SK-N-SH treated with all-trans-retinoic acid at 6 μM for 48 hours (cell line): ENCODE measurements around the gene MRPL21.

Experiments used
- ATAC-seq: fragments of 200-7000 bp; cut with Tn5 transposase; 3 replicates; pipeline ENCODE4 v1.9.1; 2020; ENCODE audit warnings: mild to moderate bottlenecking, moderate library complexity
- ARNTL ChIP-seq: fragments of 450-650 bp; formaldehyde crosslinking; IDR thresholded peaks from 2 replicates; pipeline ENCODE4 v1.5.0; 2020; ENCODE audit warnings: low read depth, mild to moderate bottlenecking, moderate library complexity, borderline replicate concordance
- BACH2 ChIP-seq: fragments of 250-450 bp; sonication (Bioruptor Pico); IDR thresholded peaks from 2 replicates; pipeline ENCODE4 v1.9.0; 2021; ENCODE audit warnings: mild to moderate bottlenecking, borderline replicate concordance
- CSDC2 ChIP-seq: fragments of 250-450 bp; sonication (Bioruptor Pico); IDR thresholded peaks from 2 replicates; pipeline ENCODE4 v1.5.0; 2020; ENCODE audit warnings: mild to moderate bottlenecking, moderate library complexity
- ESRRG ChIP-seq: fragments of 250-450 bp; sonication (Bioruptor Pico); IDR thresholded peaks from 2 replicates; pipeline ENCODE4 v1.6.1; 2021; ENCODE audit warnings: mild to moderate bottlenecking
- GLIS3 ChIP-seq: fragments of 250-450 bp; sonication (Bioruptor Pico); IDR thresholded peaks from 2 replicates; pipeline ENCODE4 v1.5.0; 2020; ENCODE audit warnings: mild to moderate bottlenecking, moderate library complexity
- RARB ChIP-seq: fragments of 250-450 bp; sonication (Bioruptor Pico); IDR thresholded peaks from 2 replicates; pipeline ENCODE4 v1.8.0; 2021; ENCODE audit warnings: mild to moderate bottlenecking, moderate library complexity
- SNAI2 ChIP-seq: fragments of 250-450 bp; sonication (Bioruptor Pico); IDR thresholded peaks from 2 replicates; pipeline ENCODE4 v1.5.0; 2020; ENCODE audit warnings: mild to moderate bottlenecking, moderate library complexity
- TOX ChIP-seq: fragments of 250-450 bp; sonication (Bioruptor Pico); IDR thresholded peaks from 2 replicates; pipeline ENCODE4 v1.8.0; 2021; ENCODE audit warnings: mild to moderate bottlenecking, moderate library complexity, borderline replicate concordance
- TSHZ2 ChIP-seq: fragments of 250-450 bp; sonication (Bioruptor Pico); IDR thresholded peaks from 2 replicates; pipeline ENCODE4 v1.5.0; 2020; ENCODE audit warnings: mild to moderate bottlenecking, moderate library complexity
- ZC3H10 ChIP-seq: fragments of 250-450 bp; sonication (Bioruptor Pico); IDR thresholded peaks from 2 replicates; pipeline ENCODE4 v1.5.1; 2021; ENCODE audit warnings: mild to moderate bottlenecking, moderate library complexity
- ZFP3 ChIP-seq: fragments of 250-450 bp; sonication (Bioruptor Pico); IDR thresholded peaks from 2 replicates; pipeline ENCODE4 v1.5.0; 2020; ENCODE audit warnings: mild to moderate bottlenecking, moderate library complexity
- ZFP30 ChIP-seq: fragments of 450-650 bp; formaldehyde crosslinking; IDR thresholded peaks from 2 replicates; pipeline ENCODE4 v1.5.0; 2022; ENCODE audit warnings: mild to moderate bottlenecking, moderate library complexity
- ZNF565 ChIP-seq: fragments of 450-650 bp; formaldehyde crosslinking; conservative IDR thresholded peaks from 2 replicates; pipeline ENCODE4 v1.5.0; 2020; ENCODE audit warnings: low read depth, mild to moderate bottlenecking, moderate library complexity
- ZNF70 ChIP-seq: fragments of 450-650 bp; formaldehyde crosslinking; IDR thresholded peaks from 2 replicates; pipeline ENCODE4 v1.5.0; 2020; ENCODE audit warnings: mild to moderate bottlenecking, moderate library complexity
- ZNF8 ChIP-seq: fragments of 450-650 bp; formaldehyde crosslinking; IDR thresholded peaks from 2 replicates; pipeline ENCODE4 v1.5.0; 2020; ENCODE audit warnings: mild to moderate bottlenecking, moderate library complexity
- TF ChIP-seq, protein P1 (sequence below): fragments of 250-450 bp; sonication (Bioruptor Pico); IDR thresholded peaks from 2 replicates; pipeline ENCODE4 v1.5.1; 2021; ENCODE audit warnings: mild to moderate bottlenecking, moderate library complexity
- TF ChIP-seq, protein P2 (sequence below): fragments of 250-450 bp; sonication (Bioruptor Pico); IDR thresholded peaks from 2 replicates; pipeline ENCODE4 v1.8.0; 2020; ENCODE audit warnings: mild to moderate bottlenecking, moderate library complexity, borderline replicate concordance
- TF ChIP-seq, protein P3 (sequence below): fragments of 250-450 bp; sonication (Bioruptor Pico); IDR thresholded peaks from 2 replicates; pipeline ENCODE4 v1.5.1; 2020; ENCODE audit warnings: low read depth, mild to moderate bottlenecking, moderate library complexity

MRPL21 gene

DNA sequence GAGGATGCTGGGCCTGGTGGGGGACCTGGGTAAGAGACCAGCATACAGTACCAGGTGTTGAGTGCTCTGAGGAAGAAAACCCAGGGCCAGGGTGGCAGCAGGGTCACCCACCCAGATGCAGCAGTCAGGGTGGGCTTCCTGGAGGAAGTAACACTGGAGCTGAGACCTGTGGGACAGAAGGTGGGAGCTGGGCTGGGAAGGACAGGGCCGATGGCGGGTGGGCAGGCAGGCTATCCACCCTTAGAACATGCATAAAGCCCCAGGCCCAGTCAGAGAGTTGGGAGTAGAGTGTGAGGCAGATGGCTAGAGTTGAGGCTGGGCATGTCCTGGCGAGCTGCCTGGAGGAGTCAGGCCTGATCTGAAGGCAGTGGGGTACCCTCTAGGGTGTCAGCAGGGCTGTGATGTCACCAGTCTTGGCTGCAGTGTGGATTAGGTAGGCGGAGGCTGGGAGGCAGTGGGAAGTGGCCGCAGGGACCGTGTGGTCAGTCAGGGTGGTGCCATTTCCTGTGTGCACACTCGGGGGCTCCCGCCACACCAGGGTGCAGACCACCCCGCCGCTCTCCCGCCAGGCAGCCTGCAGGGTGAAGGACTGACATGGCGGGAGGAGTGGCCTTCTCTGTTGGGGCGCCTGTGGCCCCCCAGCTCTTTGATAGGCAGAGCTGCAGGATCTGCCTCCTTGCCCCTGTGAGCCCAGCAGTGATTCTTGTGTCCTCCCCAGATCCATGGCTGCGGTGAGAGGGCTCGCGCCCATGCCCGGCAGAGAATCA lies 35.4 kb upstream of the MRPL21 start (continued):
- TF ChIP-seq TSHZ2 (CRISPR knock-in tag), result no peak
- TF ChIP-seq, all 23 proteins: peak for 0

GRCh38 chr11:68938088-68938487 lies 34.5 kb upstream of the MRPL21 start:
- TF ChIP-seq BACH2, result no peak
- no peak for TF ChIP-seq ESRRG (CRISPR knock-in tag)
- no peak for TF ChIP-seq ZNF565
- no peak for TF ChIP-seq ZNF70 (CRISPR knock-in tag)
- no peak for TF ChIP-seq ZFP3
- TF ChIP-seq ZFP30 (CRISPR knock-in tag), result no peak
- TF ChIP-seq RARB (CRISPR knock-in tag), result no peak
- no peak for TF ChIP-seq ZNF8 (CRISPR knock-in tag)
- TF ChIP-seq, protein P1, sequence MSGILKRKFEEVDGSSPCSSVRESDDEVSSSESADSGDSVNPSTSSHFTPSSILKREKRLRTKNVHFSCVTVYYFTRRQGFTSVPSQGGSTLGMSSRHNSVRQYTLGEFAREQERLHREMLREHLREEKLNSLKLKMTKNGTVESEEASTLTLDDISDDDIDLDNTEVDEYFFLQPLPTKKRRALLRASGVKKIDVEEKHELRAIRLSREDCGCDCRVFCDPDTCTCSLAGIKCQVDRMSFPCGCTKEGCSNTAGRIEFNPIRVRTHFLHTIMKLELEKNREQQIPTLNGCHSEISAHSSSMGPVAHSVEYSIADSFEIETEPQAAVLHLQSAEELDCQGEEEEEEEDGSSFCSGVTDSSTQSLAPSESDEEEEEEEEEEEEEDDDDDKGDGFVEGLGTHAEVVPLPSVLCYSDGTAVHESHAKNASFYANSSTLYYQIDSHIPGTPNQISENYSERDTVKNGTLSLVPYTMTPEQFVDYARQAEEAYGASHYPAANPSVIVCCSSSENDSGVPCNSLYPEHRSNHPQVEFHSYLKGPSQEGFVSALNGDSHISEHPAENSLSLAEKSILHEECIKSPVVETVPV (CRISPR knock-in tag), result no peak
- no peak for TF ChIP-seq TOX (CRISPR knock-in tag)
- TF ChIP-seq CSDC2 (CRISPR knock-in tag), result no peak
- no peak for TF ChIP-seq GLIS3 (CRISPR knock-in tag)
- TF ChIP-seq ZC3H10 (CRISPR knock-in tag), result no peak
- TF ChIP-seq, protein P2, sequence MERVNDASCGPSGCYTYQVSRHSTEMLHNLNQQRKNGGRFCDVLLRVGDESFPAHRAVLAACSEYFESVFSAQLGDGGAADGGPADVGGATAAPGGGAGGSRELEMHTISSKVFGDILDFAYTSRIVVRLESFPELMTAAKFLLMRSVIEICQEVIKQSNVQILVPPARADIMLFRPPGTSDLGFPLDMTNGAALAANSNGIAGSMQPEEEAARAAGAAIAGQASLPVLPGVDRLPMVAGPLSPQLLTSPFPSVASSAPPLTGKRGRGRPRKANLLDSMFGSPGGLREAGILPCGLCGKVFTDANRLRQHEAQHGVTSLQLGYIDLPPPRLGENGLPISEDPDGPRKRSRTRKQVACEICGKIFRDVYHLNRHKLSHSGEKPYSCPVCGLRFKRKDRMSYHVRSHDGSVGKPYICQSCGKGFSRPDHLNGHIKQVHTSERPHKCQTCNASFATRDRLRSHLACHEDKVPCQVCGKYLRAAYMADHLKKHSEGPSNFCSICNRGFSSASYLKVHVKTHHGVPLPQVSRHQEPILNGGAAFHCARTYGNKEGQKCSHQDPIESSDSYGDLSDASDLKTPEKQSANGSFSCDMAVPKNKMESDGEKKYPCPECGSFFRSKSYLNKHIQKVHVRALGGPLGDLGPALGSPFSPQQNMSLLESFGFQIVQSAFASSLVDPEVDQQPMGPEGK, result no peak
- no peak for ATAC-seq

DNA sequence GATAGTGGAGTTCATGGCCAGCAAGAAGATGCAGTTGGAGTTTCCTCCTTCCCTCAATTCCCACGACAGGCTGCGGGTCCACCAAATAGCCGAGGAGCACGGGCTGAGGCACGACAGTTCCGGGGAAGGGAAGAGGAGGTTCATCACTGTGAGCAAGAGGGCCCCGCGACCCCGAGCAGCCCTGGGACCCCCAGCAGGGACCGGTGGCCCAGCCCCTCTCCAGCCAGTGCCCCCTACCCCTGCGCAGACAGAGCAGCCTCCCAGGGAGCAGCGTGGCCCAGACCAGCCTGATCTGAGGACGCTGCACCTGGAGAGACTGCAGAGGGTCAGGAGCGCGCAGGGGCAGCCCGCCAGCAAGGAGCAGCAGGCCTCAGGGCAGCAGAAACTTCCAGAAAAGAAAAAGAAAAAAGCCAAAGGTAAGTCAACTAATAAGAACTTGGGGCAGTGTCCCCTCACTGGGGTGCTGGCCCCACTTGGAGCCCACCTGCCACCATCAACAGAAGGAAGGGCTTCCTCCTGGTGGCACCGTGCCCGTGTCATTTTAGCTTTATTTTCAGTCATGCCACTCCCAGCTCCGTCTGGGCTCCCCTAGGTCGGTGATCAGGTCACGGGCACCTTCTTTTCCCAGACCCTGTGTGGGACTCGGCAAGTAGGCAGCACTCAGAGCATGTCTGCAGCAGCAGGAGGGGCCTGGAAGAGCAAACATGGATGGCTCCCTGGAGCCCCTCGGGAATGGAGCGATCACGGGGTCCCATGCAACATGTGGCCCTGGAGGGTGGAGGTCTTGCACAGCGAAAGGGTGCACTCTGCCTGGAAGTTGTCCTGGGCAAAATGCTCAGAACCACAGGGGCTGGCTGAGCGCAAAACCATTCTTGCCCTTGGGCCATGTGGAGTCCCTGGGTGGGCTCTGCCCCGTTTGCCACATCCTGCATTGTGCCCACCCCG lies 33.3 kb upstream of the MRPL21 start:
- TF ChIP-seq TSHZ2 (CRISPR knock-in tag), result no peak
- no peak for TF ChIP-seq GLIS3 (CRISPR knock-in tag)
- TF ChIP-seq BACH2, result no peak
- no peak for TF ChIP-seq ESRRG (CRISPR knock-in tag)
- TF ChIP-seq, protein P2, result no peak
- TF ChIP-seq ARNTL (CRISPR knock-in tag), result no peak
- TF ChIP-seq SNAI2 (CRISPR knock-in tag), result no peak
- no peak for TF ChIP-seq ZNF8 (CRISPR knock-in tag)
- TF ChIP-seq ZNF565, result no peak
- TF ChIP-seq, protein P3, sequence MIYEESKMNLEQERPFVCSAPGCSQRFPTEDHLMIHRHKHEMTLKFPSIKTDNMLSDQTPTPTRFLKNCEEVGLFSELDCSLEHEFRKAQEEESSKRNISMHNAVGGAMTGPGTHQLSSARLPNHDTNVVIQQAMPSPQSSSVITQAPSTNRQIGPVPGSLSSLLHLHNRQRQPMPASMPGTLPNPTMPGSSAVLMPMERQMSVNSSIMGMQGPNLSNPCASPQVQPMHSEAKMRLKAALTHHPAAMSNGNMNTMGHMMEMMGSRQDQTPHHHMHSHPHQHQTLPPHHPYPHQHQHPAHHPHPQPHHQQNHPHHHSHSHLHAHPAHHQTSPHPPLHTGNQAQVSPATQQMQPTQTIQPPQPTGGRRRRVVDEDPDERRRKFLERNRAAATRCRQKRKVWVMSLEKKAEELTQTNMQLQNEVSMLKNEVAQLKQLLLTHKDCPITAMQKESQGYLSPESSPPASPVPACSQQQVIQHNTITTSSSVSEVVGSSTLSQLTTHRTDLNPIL (CRISPR knock-in tag), result no peak
- TF ChIP-seq, protein P1 (CRISPR knock-in tag), result no peak
- no peak for TF ChIP-seq RARB (CRISPR knock-in tag)
- no peak for ATAC-seq
